NT2/D1 (cell line): ENCODE results near the gene LYZ.

ENCODE experiments used
- SUZ12 ChIP-seq: IDR thresholded peaks from 2 replicates; pipeline ENCODE4 v1.6.1; 2011; ENCODE audit not compliant: insufficient read length, insufficient read depth; ENCODE audit errors: extremely low read depth
- YY1 ChIP-seq: IDR thresholded peaks from 2 replicates; pipeline ENCODE4 v1.6.1; 2011; ENCODE audit not compliant: insufficient read length, insufficient read depth

DNA sequence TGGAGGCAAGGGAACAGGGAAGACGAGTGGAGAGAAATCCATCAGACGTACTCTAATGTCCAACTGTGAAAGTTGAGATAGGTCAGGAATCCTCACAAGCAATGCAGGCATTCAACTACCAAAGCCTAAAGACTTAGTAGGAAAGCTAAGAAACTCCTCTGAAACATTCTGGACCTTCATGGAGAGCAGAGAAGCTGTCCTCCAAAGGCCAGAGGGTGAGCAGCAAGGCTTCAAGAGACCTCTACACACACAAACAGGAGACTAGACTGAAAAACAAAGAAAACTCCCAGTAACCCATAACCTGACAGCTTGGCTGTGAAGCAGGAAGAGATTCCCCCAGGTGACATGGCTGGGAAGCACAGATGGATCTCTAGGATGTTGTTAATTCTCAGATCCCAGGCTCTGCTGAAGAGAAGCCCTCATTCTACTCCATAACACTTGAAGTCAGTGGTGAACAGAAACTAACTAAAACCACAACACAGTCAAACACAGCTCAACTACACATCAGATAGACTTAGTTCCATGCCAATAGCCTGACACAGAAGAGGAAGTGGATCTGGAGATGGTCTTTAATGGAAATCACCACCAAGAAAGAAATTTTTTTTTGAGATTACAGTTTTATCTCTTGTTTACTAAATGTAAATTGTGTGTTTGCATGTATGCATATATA, 23.2 kb upstream of the LYZ start:
- TF ChIP-seq YY1: no peak
- TF ChIP-seq SUZ12: no peak
